T-helper 2 cell treated with Interferon-gamma antibody and Interleukin-4, amounts not matched to agents 100 ng/mL and 5 ng/mL, for 36 hours (primary cell): ENCODE data around the gene EIF2B4. TPM values are rescaled to one million over a fixed set of nuclear protein-coding genes. Genes with fewer than 3 reads are reported as not detected.
"Not testable (repeated sequence)": the region's sequence is repeated elsewhere in the genome, so short reads cannot be mapped to it uniquely, and the experiment has no call there.

ENCODE experiments used
- intact Hi-C: fragments of 100-400 bp; cut with micrococcal nuclease; formaldehyde crosslinking; loops from one replicate; pipeline ENCODE4 v1.15.1; 2023
- total RNA-seq: library from RNA; stranded (reverse); gene quantifications from 2 replicates; pipeline ENCODE4 v1.2.3, GENCODE V29; 2022

Gene EIF2B4
- total RNA-seq, 1 donor from 2014 or later = 39.0 TPM

DNA sequence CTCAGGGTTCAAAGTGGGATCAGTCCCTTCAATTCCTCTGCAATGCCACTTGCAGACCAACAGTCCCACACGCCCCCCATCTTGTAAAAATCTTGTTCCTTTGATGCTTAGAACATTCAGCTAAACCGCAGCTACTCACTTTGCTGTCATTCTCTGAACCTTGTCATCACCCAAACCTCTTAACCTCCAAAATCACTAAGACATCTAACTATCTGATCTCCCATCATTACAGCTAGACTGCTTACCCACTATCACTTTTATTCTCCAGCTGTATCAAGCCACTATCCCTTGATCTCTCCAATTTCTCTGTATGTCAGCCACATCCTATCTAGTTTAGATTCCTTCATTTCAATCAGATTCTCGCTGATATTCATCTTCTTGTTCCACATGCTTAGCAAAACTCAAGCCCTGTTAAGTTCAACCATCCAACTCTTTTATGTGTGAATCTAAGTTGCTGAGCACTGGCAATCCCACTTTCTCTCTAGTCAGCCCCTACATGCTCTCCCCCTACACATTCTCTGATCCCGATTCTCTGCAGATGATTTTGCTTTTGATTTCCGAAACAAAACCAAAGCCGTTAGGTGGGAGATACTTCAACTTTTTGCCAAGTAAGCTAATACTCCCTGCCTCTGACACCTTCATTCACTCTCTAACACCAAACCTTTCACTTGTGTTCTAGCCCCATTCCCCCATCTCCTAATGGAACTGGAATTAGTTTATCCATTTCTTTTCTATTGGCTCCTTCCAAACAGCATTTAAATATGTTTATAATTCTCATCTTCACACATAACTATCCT is 18.1 kb downstream of the EIF2B4 start:
- intact Hi-C loops = loop anchor here (10.0 kb wide), 1 partner anchor 1523 kb away; the partner anchor contains the start of gene TRMT61B

DNA sequence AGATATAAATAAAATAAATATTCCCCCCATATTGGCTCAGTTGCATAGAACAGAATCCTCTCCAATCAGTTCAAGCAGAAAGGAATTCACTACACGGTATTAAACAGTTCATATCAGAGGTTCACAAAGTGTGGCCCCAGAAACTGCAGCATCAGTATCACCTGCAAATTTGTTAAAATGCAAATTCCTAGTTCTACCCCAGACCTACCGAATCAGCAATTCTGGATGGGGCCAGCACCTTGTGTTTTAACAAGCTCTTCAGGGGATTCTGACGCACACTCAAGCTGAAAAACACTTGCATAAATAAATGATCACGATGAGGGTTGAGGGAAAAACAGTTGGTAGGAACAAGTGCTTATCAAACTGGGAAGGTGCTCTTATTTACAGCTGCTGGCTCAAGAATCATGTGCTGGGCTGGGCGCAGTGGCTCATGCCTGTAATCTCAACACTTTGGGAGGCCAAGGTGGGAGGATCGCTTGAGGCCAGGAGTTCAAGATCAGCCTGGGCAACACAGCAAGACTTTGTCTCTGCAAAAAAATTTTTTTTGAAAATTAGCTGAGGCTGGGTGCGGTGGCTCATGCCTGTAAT is 19.9 kb downstream of the EIF2B4 start:
- intact Hi-C loops = loop anchor here (10.0 kb wide), 1 partner anchor 1525 kb away; the partner anchor contains the start of gene TRMT61B

DNA sequence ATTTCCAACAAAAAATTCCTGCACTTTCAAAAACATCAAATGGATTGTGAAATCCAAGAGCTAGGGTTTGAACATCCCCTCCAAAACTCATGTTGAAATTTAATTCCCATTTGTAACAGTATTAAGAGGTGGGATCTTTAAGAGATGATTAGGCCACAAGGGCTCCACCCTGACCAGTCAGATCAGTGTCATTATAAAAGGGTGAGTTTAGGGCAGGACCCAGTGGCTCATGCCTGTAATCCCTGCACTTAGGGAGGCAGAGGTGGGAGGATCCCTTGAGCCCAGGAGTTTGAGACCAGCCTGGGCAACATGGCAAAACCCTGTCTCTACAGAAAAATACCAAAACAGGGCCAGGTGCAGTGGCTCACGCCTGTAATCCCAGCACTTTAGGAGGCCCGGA is 22.5 kb downstream of the EIF2B4 start:
- intact Hi-C loops = no loop called here

DNA sequence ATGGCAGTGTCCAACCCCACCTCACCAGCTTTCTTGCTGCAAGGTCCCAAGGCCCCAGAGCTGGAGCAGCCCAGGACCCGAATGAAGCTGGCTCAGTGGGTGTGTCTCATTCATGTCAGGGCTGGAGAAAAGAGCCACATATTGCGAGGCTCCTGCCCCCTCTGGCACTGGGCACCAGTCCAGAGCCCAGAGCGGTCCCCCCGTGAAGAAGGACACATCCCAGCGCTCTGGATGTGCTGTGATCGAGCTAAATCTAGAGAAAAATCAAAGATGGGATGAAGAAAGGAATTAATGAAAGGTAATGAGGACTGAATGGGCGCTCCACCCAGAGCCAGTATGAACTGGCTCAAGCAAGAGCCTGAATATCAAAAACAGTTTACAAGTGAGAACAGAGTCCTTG is 34.0 kb downstream of the EIF2B4 start:
- intact Hi-C loops = no loop called here

DNA sequence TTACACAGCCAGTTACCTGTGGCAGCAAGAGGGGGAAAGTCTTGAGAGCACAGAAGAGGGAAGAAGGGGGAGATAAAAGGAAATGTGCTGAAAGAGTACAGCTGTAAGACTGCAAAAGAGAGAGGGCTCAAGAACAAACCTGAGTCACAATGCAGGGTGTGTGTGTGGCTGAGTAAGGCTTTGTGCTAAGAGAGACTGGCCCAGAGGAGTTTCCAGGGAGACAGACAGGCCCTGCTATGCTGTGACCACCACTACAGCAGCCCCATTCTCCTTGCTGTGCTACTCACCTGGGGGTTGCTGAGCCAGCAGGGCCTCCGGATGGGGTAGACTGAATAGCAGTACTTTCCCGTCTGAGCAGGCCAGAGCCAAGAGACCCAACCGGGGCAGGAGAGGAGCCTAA is 34.8 kb downstream of the EIF2B4 start:
- intact Hi-C loops = no loop called here

DNA sequence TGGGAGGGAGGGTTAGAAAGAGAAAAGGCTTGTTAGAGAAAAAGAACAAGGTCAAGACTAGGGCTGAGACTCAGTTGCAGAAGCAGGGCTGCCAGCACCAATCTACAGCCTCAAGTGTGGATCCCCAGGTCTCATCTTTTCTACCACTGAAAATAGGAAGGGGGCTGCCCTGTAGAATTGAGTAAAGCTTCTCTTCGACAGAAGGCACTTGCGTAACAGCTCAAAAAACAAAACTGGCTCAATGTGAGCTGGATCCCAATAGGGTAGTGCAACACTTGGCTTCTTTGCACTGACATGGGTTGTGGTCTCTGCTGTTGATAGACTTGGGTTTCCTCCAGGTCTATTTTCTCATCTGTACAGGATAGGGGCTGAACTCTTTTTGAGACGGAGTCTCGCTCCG is 45.4 kb downstream of the EIF2B4 start:
- intact Hi-C loops = no loop called here

DNA sequence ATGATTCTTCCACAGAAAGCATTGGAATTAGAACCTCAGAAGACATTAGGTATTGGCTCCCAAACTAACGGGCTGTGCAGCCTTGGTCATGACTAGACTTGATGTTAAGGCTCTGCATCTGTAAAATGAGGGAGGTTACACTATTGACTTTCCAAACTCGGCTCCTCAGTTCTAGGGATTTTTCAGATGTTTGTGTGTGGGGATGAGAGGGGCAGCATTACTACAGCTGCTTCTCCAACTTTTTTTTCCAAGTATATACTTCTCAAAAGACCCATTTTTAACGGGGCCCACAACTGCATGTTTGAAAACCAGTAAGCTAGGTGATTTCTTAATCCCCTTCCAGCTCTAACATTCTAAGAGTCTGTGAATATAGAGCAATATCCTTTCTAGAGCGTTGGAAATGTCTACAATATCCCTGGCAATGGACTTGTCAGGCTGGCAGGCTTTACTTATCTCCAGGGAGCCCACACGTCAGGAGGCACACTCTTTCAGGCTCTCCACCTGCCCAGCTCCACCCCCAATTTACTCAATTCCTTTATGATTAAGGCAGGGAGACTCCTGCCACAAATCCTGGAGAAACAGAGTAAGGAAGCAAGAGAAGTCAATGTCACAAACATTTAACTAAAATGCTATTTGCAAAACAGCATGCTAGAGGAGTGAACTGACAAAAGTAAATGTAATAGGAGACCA is 46.4 kb downstream of the EIF2B4 start:
- intact Hi-C loops = loop anchor here (1.0 kb wide), 2 partner anchors 33 to 47 kb away; partner anchors contain the start of genes EIF2B4, GTF3C2 and SNX17

DNA sequence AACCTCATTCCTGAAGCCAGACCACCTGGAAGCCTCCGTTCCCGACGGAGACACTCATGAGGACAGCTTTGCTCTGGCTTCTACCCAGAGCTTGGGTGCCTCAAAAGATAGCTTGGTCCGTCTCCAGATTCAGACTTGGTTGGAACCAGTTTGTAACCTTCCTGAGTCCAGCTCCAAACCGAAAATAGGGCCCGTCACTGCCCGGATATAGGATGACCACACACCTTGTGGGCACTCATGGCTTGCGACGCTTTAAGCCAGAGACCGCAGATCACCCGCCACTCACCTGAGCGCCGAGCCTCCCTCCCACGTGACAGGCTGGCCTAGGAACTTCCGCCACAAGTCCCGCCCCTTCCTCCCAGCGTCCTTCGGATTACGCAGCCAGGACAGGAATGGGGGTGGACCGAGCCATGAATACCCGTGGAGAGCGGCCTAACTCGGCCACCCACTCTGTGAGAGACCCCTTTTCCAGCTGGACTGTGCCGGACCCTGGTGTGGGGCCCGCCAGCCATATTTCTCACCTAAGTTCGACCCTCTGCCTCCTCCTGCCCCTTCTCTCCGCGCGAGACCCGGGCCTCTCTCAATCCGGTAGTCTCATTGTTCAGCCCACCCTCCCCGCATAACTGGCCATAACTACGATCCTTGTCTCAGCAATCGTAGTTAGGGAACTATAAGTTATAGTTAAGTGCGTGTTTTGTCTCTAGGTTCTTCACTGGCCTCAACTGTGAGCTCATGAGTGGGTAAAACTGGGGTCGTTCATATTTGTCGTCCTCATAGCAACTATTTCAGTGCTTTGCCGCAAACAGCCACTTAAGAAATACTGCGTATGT is 47.2 kb downstream of the EIF2B4 start, which contains the start of gene MPV17:
MPV17 (minus strand) TSS at position 332 of the 830 bp plus-strand sequence. CDS start 580 bp downstream, outside the sequence.
- intact Hi-C loops = loop anchor here (1.0 kb wide), 2 partner anchors 33 to 47 kb away; partner anchors contain the start of genes EIF2B4, GTF3C2 and SNX17

DNA sequence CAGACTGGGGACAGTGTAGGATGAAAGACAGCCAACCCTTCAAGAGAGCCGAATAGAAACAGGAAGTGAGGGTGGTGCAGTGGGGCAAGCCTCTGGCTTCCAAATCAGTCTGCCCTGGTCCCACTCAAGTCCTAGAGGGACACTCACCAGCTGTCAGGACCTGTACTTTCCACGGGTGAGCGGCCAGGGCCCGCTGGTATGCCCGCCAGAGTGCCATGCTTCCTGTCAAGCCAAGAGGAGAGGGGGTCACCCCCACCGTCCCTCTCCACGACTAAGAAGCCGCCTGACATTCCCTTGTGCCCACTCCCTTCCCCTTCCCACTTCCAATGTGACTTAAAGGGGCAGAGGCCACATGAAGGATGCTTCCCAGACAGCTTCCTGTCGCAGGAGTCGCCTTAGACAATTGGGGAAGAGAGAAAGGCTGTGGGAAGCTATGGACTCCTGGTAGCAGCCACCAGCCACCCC is 47.8 kb downstream of the EIF2B4 start:
- intact Hi-C loops = no loop called here

DNA sequence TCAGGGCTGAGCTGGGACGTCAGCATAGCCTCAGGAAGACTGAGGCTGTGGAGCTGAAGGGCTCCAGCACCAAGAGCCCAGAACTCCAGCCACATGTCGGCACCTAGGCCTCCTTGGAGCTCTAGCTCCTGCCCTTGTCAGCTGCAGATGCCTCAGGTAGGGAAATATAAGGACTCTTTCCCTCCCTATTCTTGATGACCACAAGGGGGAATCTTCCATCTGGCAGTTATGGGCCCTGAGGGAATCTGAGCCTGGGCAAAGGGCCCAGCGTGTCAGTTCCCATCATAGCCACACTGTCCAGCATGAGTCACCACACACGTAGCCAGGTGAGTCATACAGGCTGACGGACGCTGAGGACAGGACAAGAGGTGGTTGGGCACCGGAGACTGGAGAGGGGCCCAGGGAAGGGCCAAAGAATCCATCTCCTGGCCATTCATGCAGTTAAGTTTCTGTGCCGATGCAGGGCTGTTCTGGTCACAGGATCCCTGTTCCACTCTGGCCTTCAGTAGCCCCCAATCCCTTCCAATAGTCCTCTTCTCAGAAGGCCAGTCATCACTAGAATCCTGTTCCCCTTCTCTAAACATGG is 49.1 kb downstream of the EIF2B4 start:
- intact Hi-C loops = no loop called here

DNA sequence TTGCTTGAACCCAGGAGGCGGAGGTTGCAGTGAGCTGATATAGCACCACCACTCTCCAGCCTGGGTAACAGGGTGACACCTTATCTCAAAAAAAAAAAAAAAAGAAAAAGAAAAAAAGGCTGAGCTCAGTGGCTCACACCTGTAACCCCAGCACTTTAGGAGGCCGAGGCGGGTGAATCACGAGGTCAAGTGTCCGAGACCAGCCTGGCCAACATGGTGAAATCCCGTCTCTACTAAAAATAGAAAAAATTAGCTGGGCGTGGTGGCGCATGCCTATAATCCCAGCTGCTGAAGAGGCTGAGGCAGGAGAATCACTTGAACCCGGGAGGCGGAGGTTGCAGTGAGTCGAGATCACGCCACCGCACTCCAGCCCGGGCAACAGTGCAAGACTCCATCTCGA is 50.3 kb downstream of the EIF2B4 start:
- intact Hi-C loops = not testable (repeated sequence)

DNA sequence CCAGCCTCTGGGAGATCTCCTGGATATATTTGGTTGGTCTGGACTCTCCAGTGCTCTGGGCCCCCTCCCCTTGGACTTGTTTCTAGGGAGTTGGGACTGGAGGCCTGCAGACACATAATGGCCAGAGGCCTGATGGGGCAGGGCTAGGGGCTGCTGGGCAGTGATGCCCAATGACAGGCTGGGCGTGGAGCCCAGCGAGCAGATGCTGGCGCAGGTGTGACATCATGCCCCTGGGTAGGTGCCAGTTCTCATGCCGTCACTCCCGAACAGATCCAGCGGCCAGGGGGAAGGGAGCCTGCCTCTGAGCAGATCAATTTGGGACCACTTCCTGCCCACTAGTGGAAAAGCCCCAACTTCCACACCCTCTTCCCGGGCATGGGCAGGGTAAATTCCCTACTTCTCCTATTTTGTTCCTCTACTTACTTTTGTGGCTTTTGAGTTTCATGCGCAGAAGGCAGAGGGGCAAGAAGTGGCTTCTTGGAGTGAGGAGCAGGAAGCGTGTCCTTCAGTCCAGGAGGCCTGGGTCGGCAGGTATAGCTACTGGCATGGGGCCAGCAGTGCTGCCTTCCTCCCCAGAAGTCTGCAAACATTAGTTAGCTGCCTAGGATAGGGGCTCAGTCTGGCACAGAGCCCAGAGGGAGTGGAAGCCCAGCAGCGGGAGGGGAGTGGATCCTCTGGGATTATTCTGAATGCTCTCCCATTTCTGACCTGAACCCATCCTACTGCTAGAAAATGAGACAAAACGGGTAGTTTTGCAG is 53.3 kb downstream of the EIF2B4 start:
- intact Hi-C loops = no loop called here

DNA sequence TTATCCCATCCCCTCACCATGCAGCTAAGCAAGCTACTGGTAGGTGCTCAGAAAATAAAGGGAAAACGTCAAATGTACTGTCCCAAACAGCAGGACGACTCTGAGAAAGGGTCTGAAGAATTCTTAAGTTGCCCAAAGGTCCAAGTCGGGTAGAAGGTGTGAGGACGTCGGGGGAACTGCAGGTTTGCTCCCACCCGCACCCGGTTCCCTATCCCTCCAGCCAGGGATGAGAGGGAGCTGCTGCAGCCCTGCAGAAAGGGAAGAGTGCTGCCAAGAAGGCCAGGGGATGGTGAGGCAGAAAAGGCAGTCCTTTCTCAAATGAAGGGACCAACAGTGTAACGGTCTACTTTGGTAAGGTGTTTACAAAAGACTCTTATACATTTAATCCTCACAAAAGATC is 55.0 kb downstream of the EIF2B4 start:
- intact Hi-C loops = no loop called here

DNA sequence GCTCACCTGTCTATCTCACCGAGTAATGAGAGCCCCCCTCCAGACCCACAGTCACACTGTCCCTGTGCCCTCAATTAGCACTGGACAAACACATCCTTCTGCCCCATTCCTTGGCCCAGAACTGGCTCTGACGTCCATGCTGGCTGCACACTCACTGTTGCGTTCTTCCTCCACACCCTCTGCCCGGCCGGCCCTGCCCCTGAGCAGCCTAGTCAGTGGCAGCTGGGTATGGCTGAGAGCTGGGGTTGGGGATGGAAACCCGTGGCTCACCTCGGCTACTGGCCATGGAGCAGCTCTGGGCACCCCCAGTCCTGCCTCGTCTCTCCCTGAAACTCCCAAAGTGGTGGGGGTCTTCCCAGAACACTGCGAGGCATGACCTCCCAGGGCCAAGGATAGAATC is 55.4 kb downstream of the EIF2B4 start:
- intact Hi-C loops = no loop called here

Other genes starting within 250 kb of the EIF2B4 start
- gene ABHD1, start 246.5 kb downstream of the EIF2B4 start, total RNA-seq = 0.52 and 0.64 TPM in 2 replicates
- 74.2 and 76.6 TPM in 2 replicates for gene PREB, start 235.7 kb downstream of the EIF2B4 start, total RNA-seq
- gene PRR30, start 230.9 kb downstream of the EIF2B4 start, total RNA-seq = not detected in 2 replicates
- not detected in 2 replicates for gene TCF23, start 221.3 kb downstream of the EIF2B4 start, total RNA-seq
- 78.3 and 82.5 TPM in 2 replicates for gene ATRAID, start 158.3 kb downstream of the EIF2B4 start, total RNA-seq
- gene SLC5A6, start 158.1 kb downstream of the EIF2B4 start, total RNA-seq = 48.5 and 54.4 TPM in 2 replicates
- 86.4 and 87.1 TPM in 2 replicates for gene CAD, start 153.0 kb downstream of the EIF2B4 start, total RNA-seq
- gene SLC30A3, start 107.3 kb downstream of the EIF2B4 start, total RNA-seq = 0.14 and 0.48 TPM in 2 replicates
- not detected in 2 replicates for gene DNAJC5G, start 94.9 kb downstream of the EIF2B4 start, total RNA-seq
- 0.16 TPM in 1 of 2 replicates, not detected in the other for gene TRIM54, start 87.9 kb downstream of the EIF2B4 start, total RNA-seq
- 1.5 and 2.0 TPM in 2 replicates for gene UCN, start 61.9 kb downstream of the EIF2B4 start, total RNA-seq
- gene MPV17, start 47.2 kb downstream of the EIF2B4 start, total RNA-seq = 75.7 and 80.0 TPM in 2 replicates
- 72.2 and 75.6 TPM in 2 replicates for gene GTF3C2, start 13.6 kb downstream of the EIF2B4 start, total RNA-seq
- 116 and 118 TPM in 2 replicates for gene SNX17, start 278 bp upstream of the EIF2B4 start, total RNA-seq
- gene ZNF513, start 10.4 kb upstream of the EIF2B4 start, total RNA-seq = 13.1 and 13.2 TPM in 2 replicates
- 120 TPM in 2 replicates for gene PPM1G, start 39.3 kb upstream of the EIF2B4 start, total RNA-seq
- 81.4 and 87.3 TPM in 2 replicates for gene NRBP1, start 58.3 kb upstream of the EIF2B4 start, total RNA-seq
- gene KRTCAP3, start 72.0 kb upstream of the EIF2B4 start, total RNA-seq = 3.8 and 5.3 TPM in 2 replicates
- gene IFT172, start 119.4 kb upstream of the EIF2B4 start, total RNA-seq = 8.7 and 9.4 TPM in 2 replicates
- gene FNDC4, start 124.9 kb upstream of the EIF2B4 start, total RNA-seq = not detected in 2 replicates
- not detected in 2 replicates for gene GCKR, start 126.5 kb upstream of the EIF2B4 start, total RNA-seq
- gene ZNF512, start 212.7 kb upstream of the EIF2B4 start, total RNA-seq = 39.8 and 45.8 TPM in 2 replicates